Measurements from ENCODE around the gene CENPM. TPM values are rescaled to one million over a fixed set of nuclear protein-coding genes. Genes with fewer than 3 reads are reported as not detected.
A peak's percentile ranks its signal among the peaks of the same experiment; 100 is the strongest.

CENPM gene
- total RNA-seq, 1 donor from 2014 or later = 16.4 TPM

- H3K4me3 Mint-ChIP-seq (ENCODE audit: low read depth) = no peak overlapping the region
- H3K36me3 Mint-ChIP-seq (ENCODE audit: insufficient read depth) = peaks cover 21% of the 10 kb centered on the region
- H3K4me1 Mint-ChIP-seq (ENCODE audit: low read depth) = no peaks in the 10 kb centered on the region
- no peaks in the 10 kb centered on the region for H3K27me3 Mint-ChIP-seq
- no peaks in the 10 kb centered on the region for H3K9me3 Mint-ChIP-seq (ENCODE audit: low read depth)
- H3K27ac Mint-ChIP-seq = no peak overlapping the region
- TF ChIP-seq CTCF (IDR thresholded peaks at IDR 0.05; ENCODE audit: unreplicated experiment) = no peak
- DNase-seq (ENCODE audit: low spot score, unreplicated experiment) = no peak
Measured at GRCh38 chr22:41893591-41894375, 53.2 kb downstream of the CENPM start.

GRCh38 chr22:41892721-41893120, 54.2 kb downstream of the CENPM start:
- no peak for DNase-seq (ENCODE audit: low spot score, unreplicated experiment)
- H3K4me3 Mint-ChIP-seq (ENCODE audit: low read depth) = no peak overlapping the region
- H3K27ac Mint-ChIP-seq = no peak overlapping the region
- no peak for TF ChIP-seq CTCF (IDR thresholded peaks at IDR 0.05; ENCODE audit: unreplicated experiment)
- no peaks in the 10 kb centered on the region for H3K9me3 Mint-ChIP-seq (ENCODE audit: low read depth)
- H3K36me3 Mint-ChIP-seq (ENCODE audit: insufficient read depth) = peaks cover 21% of the 10 kb centered on the region
- no peaks in the 10 kb centered on the region for H3K27me3 Mint-ChIP-seq
- no peaks in the 10 kb centered on the region for H3K4me1 Mint-ChIP-seq (ENCODE audit: low read depth)

- Mint-ChIP-seq H3K27me3 (no peaks in the 10 kb centered on the region), H3K4me1 (ENCODE audit: low read depth) (no peaks in the 10 kb centered on the region), H3K4me3 (ENCODE audit: low read depth) (no peak overlapping the region), H3K36me3 (ENCODE audit: insufficient read depth) (peaks cover 30% of the 10 kb centered on the region), H3K9me3 (ENCODE audit: low read depth) (no peaks in the 10 kb centered on the region), H3K27ac (no peak overlapping the region)
- DNase-seq (ENCODE audit: low spot score, unreplicated experiment) = no peak
- TF ChIP-seq CTCF (IDR thresholded peaks at IDR 0.05; ENCODE audit: unreplicated experiment) = no peak
Measured at GRCh38 chr22:41891407-41891806, 55.5 kb downstream of the CENPM start.

Small RNA genes within 50 kb of the gene (microRNA-seq; reads per million reads assigned to microRNA genes)
- 377 reads per million, percentile 70 among the genes with 10 or more reads in this experiment for gene MIR33A (ENCODE audit: borderline number of aligned reads, unreplicated experiment)

Other genes with a start within 250 kb of the CENPM start
- 1.0 and 1.5 TPM in 2 replicates for gene MEI1, start 247.6 kb downstream of the CENPM start, total RNA-seq
- gene CCDC134, start 146.5 kb downstream of the CENPM start, total RNA-seq = 23.3 and 24.2 TPM in 2 replicates
- 154 and 156 TPM in 2 replicates for gene SREBF2, start 114.0 kb downstream of the CENPM start, total RNA-seq
- gene SHISA8, start 32.1 kb downstream of the CENPM start, total RNA-seq = not detected in 2 replicates
- gene TNFRSF13C, start 20.3 kb downstream of the CENPM start, total RNA-seq = 1.3 and 1.6 TPM in 2 replicates
- 24.4 and 25.1 TPM in 2 replicates for gene SEPTIN3, start 22.3 kb upstream of the CENPM start, total RNA-seq
- not detected in 2 replicates for gene WBP2NL, start 51.6 kb upstream of the CENPM start, total RNA-seq
- 16.9 and 17.2 TPM in 2 replicates for gene NAGA, start 123.7 kb upstream of the CENPM start, total RNA-seq
- gene PHETA2, start 127.1 kb upstream of the CENPM start, total RNA-seq = 5.2 and 6.1 TPM in 2 replicates
- 71.7 and 78.8 TPM in 2 replicates for gene SMDT1, start 132.5 kb upstream of the CENPM start, total RNA-seq
- gene NDUFA6, start 143.6 kb upstream of the CENPM start, total RNA-seq = 66.2 and 73.4 TPM in 2 replicates
- gene CYP2D6, start 183.7 kb upstream of the CENPM start, total RNA-seq = 8.0 and 10.3 TPM in 2 replicates